Testis (tissue), 2 donors: Measurements from ENCODE around the gene LRRTM1.

Source experiments
- POLR2A ChIP-seq: fragments of 450-650 bp; IDR thresholded peaks from one replicate; pipeline ENCODE4 v1.6.1; 2017; ENCODE audit warnings: antibody characterized with exemption, mild to moderate bottlenecking, moderate library complexity
- TF ChIP-seq, protein P1 (sequence below), 3 experiments: fragments of 450-650 bp in 2 of 3; fragments of 200-600 bp in 1 of 3; sonication (generic) in 1 of 3; IDR thresholded peaks; one replicate each; pipeline ENCODE4 v1.5.1; 2016 to 2019; ENCODE audit warnings: antibody characterized with exemption in 3 of 3, mild to moderate bottlenecking in 2 of 3, moderate library complexity in 1 of 3

GRCh38 chr2:80293039-80293438 lies 11.5 kb downstream of the LRRTM1 start:
- TF ChIP-seq, protein P1, sequence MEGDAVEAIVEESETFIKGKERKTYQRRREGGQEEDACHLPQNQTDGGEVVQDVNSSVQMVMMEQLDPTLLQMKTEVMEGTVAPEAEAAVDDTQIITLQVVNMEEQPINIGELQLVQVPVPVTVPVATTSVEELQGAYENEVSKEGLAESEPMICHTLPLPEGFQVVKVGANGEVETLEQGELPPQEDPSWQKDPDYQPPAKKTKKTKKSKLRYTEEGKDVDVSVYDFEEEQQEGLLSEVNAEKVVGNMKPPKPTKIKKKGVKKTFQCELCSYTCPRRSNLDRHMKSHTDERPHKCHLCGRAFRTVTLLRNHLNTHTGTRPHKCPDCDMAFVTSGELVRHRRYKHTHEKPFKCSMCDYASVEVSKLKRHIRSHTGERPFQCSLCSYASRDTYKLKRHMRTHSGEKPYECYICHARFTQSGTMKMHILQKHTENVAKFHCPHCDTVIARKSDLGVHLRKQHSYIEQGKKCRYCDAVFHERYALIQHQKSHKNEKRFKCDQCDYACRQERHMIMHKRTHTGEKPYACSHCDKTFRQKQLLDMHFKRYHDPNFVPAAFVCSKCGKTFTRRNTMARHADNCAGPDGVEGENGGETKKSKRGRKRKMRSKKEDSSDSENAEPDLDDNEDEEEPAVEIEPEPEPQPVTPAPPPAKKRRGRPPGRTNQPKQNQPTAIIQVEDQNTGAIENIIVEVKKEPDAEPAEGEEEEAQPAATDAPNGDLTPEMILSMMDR (IDR thresholded peaks at IDR 0.05), result no peak
- TF ChIP-seq POLR2A, result no peak
